Stimulated activated CD4-positive, alpha-beta T cell treated with anti-CD3 and anti-CD28 coated beads, Interleukin-1b, Interleukin-23, amount 100 ng/mL, for 4 hours (primary cell): ENCODE results near the gene TMEM254.
"Not testable (repeated sequence)": the region's sequence is repeated elsewhere in the genome, so short reads cannot be mapped to it uniquely, and the experiment has no call there.

Experiments used
- DNase-seq, 2 donors: peaks; one replicate each; pipeline ENCODE4 v3.0.0-alpha.2; 2020; ENCODE audit warnings: low read depth in 2 of 2

TMEM254 gene, protein sequence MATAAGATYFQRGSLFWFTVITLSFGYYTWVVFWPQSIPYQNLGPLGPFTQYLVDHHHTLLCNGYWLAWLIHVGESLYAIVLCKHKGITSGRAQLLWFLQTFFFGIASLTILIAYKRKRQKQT

DNA sequence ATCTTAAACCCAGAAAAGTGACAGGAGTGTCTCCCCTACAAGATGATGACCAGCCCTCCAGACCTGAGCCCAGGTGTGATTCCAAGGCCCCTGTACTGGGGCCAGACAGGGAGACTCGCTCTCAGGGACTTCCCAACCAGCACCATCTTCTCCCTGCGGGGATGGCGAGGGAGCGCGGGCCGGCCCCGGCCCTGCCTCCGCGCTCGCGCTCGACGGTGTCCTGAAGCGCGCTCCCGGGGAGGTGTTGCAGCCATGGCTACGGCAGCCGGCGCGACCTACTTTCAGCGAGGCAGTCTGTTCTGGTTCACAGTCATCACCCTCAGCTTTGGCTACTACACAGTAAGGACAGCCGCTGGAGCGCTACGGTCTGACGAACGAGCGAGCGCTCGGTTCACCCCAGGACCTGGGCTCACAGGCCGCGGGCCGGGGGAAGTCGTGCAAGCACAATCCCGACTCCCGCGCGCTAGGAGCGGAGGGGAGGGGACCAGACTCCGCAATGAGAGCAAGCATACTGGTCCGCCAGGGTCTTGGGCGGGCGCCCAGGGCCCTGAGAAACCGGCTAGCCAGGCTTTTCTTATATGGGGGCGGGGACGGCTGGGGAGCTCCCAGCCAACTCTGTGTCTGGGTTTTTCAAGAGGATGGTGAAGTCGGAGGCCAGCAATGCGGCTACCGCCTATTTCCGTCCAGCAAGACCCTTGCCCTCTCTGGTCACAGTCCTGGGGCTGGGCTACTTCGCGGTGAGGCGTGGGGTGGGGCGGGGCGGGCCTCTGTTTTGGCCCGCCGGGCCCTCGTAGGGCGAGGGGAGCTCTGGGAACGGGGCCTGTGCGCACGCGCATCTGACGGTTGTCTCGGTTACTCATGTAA, at the start of gene TMEM254:
Gene TMEM254, plus strand, starts transcription at position 218 of the 864 bp plus-strand sequence. Its CDS starts 35 bp downstream, at position 253.
- peak; percentile 84 to 91 for DNase-seq

DNA sequence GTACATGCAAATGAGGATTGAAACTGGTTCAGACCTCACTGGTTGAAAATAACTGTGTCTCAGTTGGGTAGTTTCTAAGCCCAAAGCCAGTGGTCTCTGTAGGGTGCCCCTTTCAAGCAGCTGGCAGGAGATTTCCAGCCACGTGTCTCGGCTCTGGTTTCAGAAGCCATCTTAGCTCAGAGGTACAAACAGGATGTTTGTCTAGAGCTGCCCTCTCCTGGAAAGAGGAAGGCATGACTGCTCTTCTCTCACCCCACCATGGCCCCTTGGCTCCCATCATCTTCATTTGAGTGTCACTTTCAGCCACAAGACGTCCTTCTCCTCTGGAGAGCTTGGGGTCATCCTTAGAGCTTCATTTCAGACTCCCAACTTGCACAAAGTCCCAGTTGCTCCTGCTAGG, 49.3 kb upstream of the TMEM254 start:
- DNase-seq = not testable (repeated sequence)

DNA sequence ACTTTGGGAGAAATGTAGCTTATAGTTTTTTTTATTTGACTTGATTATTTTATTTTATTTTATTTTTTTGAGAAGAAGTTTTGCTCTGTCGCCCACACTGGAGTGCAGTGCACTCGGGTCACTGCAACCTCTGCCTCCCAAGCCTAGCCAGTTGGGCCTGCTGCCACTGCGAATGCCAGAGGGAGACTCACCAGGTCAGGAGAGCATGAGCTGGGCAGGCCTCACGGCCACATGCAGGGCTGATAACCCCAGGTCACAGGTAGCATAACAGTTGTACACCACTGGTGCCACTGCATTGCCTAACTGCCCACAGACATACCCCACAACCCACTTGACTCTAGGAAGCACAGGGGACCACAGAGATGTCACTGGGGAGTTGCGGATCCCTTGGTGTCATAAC, 48.6 kb upstream of the TMEM254 start:
- not testable (repeated sequence) for DNase-seq

DNA sequence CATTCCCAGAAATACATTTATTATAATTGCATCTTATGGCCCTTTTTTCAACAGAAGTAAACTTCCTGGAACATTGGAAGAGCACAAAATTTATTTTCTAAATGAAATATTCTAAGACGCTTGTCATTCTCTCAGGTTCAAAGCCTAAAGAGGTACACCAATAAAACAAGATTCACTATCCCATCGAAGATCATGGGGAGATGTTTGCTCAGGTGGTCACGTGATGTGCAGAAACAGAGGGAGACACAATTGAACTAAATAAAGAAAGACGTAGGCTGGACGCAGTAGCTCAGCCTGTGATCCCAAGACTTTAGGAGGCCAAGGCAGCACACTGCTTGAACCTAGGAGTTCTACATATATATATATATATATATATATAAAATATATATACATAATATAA, 46.0 kb upstream of the TMEM254 start:
- DNase-seq = no peak

DNA sequence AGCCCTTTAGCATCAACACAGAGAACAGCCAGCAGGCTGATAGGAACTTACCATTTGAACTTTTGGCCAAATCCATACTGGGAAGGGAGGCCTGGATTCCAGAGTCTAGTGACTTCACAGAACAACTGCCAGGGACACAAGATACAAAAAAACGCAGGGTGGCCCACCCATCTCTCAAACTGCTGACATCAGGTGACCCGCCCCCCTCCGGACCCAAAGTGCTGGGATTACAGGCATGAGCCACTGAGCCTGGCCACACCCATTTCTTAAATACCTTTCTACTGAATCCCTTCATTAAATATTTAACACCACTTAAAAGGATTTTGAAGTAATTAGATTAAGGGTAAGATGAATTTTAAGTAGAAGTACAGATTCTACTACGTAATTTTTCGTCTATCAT, 43.7 kb upstream of the TMEM254 start:
- DNase-seq = not testable (repeated sequence)

DNA sequence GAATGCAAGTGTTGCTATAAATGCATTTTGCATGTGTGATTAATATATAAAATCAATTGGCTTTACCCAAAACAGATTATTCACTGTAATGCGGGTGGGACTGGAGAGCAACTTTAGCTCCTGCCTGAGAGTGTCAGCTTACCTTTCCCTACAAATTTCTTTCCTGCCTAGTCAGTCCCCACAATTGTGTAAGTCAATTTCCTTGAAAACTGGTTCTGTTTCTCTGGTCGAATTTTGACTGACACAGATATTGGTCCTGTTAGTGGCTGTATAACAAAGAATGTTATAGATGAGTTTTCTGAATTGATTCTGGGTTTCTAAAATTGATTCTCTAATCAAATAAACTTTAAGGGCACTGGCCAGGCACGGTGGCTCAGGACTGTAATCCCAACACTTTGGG, 43.0 kb upstream of the TMEM254 start:
- not testable (repeated sequence) for DNase-seq

DNA sequence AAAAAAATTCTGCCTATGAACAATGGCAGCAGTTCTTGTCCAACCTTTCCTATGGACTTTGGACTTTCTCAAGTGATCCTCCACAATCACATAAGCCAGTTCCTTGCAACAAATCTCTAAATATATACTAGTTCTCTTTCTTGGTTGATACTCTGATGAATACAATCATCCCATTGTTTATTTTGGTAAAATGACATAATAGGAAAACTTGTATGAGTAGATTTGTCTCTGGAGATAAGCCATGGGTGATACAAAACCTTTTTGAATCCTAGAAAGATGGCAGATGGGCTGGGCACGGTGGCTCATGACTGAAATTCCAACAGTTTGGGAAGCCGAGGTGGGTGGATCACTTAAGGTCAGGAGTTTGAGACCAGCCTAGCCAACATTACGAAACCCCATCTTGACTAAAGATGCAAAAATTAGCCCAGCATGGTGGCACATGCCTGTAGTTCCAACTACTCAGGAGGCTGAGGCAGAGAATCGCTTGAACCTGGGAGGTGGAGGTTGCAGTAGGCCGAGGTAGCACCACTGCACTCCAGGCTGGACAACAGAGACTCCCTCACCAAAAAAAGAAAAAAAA, 41.5 kb upstream of the TMEM254 start:
- DNase-seq = not testable (repeated sequence)

DNA sequence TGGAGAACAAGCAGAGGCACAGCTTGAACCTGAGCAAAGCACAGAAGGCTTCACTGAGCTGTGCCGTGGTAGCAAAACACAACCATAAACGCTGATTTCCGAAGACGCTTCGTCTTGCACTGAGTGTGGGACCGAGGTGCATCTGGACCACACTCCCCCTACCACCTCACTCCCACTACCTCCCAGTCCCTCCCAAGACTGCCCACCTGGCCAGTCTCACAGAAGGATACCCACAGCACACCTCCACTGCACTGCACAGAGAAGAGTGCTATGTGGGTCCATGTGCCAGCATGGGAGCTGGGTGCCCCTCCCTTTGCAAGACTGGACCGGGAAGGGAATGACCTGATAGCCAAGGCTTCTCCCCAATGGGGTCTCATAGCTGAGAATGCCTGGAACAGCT, 40.2 kb upstream of the TMEM254 start:
- DNase-seq = not testable (repeated sequence)

DNA sequence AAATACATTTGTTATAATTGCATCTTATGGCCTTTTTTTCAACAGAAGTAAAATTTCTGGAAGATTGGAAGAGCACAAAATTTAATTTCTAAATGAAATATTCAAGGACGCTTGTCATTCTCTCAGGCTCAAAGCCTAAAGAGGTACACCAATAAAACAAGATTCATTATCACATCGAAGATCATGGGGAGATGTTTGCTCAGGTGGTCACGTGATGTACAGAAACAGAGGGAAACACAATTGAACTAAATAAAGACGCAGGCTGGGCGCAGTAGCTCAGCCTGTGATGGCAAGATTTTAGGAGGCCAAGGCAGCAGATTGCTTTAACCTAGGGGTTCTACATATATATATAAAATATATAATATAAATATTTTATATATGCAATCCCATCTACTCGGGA, 37.3 kb upstream of the TMEM254 start:
- no peak for DNase-seq

DNA sequence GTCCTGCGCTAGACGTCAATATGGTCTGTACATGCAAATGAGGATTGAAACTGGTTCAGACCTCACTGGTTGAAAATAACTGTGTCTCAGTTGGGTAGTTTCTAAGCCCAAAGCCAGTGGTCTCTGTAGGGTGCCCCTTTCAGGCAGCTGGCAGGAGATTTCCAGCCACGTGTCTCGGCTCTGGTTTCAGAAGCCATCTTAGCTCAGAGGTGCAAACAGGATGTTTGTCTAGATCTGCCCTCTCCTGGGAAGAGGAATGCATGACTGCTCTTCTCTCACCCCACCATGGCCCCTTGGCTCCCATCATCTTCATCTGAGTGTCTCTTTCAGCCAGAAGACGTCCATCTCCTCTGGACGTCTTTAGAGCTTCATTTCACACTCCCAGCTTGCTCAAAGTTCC, 33.5 kb upstream of the TMEM254 start:
- not testable (repeated sequence) for DNase-seq

DNA sequence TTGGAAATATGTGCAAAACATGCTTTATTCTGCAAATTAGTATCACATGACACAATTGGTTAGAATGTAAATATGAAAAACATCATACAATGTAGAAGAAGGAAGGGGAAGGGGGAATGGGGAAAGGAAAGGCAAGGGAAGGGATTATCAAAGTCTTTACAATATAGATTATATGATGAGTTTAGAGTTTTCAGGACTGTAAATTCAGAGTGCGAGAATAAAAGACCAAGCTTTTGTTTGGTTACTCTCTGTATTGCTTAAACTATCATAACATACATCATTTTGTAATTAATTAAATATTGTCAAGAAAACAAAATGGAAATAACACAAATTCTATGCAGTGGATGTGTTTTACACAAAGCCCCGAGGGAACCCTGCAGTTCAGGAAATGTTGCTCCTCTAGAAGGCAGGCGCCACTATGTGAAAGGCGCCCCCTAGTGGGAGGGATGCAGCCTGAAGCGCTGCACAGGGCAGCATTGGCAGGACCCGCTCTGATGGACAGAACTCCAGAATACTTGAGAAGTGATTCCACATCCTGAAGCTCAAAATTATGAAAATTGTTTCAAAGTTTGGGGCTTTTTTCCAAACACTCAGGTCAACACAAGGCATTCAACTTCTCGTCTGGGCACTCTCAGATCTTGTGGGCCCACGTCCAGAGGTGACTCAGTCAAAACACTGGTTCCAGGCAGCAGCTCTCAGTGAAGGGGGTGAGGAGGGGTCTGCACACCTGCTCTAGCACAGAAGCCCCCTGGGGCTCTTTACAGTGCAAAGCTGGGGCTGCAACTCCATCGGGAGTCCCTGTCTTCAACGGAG, 31.6 kb upstream of the TMEM254 start:
- DNase-seq = peak; percentile 58 to 65

DNA sequence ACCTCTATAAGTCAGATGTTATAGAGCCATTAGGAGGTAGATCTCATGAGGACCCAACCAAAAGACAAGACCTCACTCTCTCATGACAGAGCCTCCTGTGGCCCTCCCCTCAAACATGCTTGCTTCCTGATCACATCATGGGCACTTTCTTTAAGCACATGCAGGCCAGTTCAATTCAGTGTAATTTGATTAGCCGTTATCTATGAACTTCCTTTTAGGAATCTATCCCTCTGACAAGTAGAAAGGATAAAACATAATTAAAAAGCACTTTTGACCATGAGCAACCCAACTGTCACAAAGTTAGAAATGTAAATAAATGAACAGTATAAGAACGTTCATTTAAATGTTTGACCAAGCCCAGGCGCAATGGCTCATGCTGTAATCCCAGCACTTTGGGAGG, 27.7 kb upstream of the TMEM254 start:
- no peak for DNase-seq

DNA sequence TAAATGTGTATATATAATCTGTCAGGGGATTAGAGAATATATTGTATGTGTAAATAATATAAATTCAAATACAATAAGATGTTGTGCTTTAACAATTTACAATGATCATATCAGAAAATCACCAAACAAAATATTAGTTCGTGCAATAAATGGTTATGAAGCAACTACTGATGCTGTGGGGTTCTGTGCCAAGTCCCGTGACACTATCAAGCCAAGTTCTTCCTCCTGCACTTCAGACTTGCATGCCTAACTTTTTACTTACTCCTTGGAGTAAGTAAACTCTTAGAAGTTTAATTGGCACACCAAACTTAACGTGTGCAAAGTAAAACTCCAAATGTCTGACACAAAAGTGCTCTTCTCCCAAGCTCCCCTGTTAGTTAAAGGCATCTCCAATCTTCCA, 26.5 kb upstream of the TMEM254 start:
- DNase-seq = no peak

DNA sequence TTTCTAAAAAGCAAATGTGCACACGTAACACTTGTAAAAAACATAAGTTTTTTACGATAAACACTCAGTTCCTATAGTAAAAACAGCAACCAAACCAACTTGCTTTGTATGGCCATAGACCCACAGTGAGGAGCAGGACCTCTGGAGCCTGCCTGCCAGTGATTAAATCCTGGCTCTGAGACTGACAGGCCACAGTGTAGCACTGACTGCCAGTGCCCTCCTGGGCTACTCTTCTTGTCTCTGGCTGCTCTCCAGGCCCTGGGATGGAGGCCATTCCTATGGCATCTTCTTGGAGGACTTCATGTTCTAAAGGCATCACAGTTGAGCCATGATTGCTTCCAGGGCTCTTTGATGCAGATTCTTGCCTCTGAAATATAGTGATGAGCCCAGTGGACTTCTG, 22.7 kb upstream of the TMEM254 start:
- DNase-seq = no peak

DNA sequence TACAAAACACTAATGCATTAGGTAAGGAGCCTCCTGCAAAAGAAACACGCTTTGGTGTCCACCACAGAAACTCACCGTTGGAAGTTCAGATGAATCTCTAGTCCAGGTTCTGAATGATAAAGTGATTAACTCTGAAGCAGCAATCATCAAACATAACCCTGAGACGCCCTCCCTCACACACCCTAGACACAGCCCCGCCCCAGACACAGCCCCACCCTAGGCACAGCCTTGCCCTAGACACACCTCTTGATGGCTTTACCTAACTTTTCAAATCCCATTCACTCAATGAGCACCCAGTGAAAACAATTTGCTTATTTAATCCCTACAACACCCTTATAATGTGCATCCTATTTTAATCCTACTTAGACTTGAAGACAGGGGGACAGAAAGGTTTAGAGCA, 21.3 kb upstream of the TMEM254 start:
- no peak for DNase-seq

DNA sequence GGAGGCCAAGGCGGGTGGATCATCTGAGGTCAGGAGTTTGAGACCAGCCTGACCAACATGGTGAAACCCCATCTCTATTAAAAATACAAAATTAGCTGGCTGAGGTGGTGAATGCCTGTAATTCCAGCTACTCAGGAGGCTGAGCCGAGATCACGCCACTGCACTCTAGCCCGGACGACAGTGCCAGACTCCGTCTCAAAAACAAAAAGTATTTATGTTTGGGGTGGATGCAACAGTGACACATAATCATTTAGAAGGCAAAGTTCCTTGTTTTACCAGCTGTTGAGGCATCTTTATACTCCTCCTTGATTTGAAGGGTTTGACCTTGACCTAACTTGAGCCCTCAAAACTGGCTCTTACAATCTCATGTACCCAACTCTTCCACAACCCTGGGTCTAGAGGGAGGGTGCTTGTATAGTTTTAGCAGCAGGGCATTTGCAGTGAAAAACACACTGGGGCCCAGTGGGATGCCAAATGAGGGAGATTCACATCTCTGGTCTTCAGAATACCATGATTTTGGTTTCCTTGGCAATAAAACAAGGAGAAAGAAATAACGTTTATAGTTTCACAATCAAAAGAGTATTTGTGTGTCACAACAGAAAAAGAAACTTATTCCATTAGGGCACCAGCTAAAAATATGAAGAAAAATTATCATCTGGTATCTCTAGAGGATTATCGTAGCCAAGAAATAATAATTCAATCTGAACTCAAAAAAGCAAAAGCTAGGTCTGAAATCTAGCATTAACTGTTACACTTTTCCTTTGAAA, 14.2 kb upstream of the TMEM254 start:
- DNase-seq = no peak

DNA sequence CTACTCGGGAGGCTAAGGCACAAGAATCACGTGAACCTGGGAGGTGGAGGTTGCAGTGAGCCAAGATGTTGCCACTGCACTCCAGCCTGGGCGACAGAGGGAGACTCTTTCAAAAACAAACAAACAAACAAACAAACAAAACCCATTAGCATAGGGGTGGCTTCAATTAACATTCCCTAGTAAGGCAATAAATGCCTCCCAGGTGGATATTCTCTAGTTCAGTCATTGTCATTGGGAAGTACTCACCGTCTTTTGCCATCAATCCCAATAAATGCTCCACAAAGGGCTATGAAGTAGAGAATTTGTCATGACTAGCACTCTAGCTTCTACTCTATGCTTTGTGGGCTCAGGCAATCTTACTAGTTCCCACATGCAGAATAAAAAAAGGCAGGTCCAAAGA, 11.7 kb upstream of the TMEM254 start:
- no peak for DNase-seq

DNA sequence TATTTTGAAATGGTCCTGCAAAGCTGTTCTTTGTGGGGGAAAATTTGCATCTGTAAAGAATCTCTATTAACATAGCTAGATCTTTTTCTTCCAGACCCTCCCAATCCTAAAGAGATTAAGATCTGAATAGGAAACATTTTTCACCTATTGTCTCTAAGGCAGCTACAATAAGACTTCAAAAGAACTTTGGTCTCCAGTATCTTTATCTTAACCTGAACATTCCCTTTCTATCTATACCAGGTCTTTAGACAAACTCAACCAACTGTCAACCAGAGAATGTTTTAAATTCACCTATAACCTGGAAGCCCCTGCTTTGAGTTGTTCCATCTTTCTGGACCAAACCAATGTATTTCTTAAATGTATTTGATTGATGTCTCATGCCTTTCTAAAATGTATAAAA, 10.6 kb upstream of the TMEM254 start:
- DNase-seq = not testable (repeated sequence)

DNA sequence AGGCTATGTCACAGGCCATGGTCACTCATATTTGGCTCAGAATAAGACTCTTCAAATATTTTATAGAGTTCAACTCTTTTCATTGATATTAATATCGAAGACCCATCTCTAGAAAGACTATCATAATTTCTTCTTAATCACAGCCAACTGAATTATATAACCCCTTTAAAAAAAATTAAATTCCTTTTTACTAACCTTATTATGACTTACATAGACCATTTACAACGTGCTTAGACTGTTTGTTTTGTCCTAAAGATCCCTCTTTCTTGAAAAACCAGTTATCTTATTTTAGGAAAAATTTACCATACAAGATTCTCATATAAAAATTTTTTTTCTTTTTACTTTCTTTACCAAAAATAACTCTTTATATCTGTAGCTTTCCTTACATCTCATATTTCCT, 10.2 kb upstream of the TMEM254 start:
- no peak for DNase-seq

DNA sequence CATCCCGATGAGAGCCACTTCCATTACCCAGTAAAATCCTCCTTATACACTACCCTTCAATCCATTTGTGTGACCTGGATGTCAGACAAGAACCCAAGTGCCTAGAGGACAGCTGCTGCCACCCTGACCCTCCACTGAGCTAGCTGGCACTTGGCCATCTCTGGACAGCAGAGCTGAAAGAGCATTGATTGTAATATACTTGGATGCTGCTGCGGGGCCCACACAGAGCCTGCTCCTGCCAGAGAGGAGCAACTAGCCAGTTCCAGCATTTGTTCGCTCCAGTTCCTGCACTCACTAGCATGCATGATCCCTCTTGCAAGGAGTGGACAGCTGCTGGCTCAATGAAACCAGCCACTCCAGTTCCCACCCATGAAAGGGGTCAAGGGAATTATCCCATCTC, 8.4 kb upstream of the TMEM254 start:
- no peak for DNase-seq

DNA sequence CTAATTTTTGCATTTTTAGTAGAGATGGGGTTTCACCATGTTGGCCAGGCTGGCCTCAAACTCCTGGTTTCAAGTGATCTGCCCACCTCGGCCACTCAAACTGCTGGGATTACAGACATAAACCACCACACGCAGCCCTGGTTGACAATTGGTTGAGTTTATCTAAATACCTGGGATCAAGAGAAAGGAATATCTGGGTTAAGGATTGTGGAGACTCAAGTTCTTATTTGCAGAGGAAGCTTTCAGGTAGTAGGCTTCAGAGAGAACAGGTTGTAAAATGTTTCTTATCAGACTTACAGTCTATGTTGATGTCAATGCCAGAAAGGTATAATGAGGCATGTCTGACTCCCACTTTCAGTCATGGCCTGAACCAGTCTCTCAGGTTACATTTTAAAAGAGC, 5.9 kb upstream of the TMEM254 start:
- DNase-seq = no peak

DNA sequence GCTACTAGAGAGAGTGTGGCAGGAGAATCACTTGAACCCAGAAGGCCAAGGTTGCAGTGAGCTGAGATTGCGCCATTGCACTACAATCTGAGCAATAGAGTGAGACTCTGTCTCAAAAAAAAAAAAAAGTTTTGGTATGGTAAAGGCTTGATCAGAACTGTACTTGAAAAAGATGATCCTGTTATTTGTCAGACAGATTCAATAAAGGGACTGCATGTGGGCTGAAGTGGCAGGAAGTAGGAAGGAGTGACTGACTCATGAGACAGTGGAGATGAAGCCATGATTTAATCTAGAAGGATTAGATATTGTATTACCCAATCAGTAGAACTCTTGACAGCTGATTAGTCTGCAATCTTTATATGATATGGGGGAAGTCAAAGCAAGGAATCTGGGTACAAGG, 2.7 kb upstream of the TMEM254 start:
- DNase-seq = no peak
